GM12878 (cell line): Measurements from ENCODE around the gene FAM107A.
A peak's percentile ranks its signal among the peaks of the same experiment; 100 is the strongest.

Source experiments
- GATAD2B ChIP-seq: fragments of 450-650 bp; conservative IDR thresholded peaks from 2 replicates; pipeline ENCODE4 v1.6.1; 2017; ENCODE audit warnings: low read depth, mild to moderate bottlenecking, moderate library complexity
- IKZF2 ChIP-seq, 2 experiments: fragments of 450-650 bp; IDR thresholded peaks; 2 replicates each; pipeline ENCODE4 v1.6.1; 2017; ENCODE audit warnings: mild to moderate bottlenecking in 2 of 2, moderate library complexity in 2 of 2
- MLLT1 ChIP-seq: fragments of 450-650 bp; IDR thresholded peaks from 2 replicates; pipeline ENCODE4 v1.6.1; 2016; ENCODE audit warnings: mild to moderate bottlenecking
- POLR2A ChIP-seq: IDR thresholded peaks from 2 replicates; pipeline ENCODE4 v1.6.1; 2011; ENCODE audit warnings: low read depth, mild to moderate bottlenecking, low read length
- POLR2AphosphoS5 ChIP-seq: IDR thresholded peaks from 2 replicates; pipeline ENCODE4 v1.6.1; 2011; ENCODE audit warnings: mild to moderate bottlenecking, low read length, inconsistent platforms
- RFX5 ChIP-seq: IDR thresholded peaks from 2 replicates; pipeline ENCODE4 v1.6.1; 2011; ENCODE audit warnings: low read depth, low read length, improper control_type of control experiment
- ZNF274 ChIP-seq: IDR thresholded peaks from one replicate; pipeline ENCODE4 v1.8.0; 2011; ENCODE audit not compliant: insufficient read length, insufficient read depth
- TF ChIP-seq, protein P1 (sequence below): fragments of 150-350 bp; IDR thresholded peaks from 2 replicates; pipeline ENCODE4 v1.6.1; 2014; ENCODE audit warnings: mild to moderate bottlenecking, low read depth, low read length
- TF ChIP-seq, protein P2 (sequence below), 3 experiments: IDR thresholded peaks in 2 of 3; conservative IDR thresholded peaks in 1 of 3; 2 replicates each; pipeline ENCODE4 v1.5.1; 2011; ENCODE audit warnings: low read depth in 3 of 3, low read length in 3 of 3, mild to moderate bottlenecking in 3 of 3, control low read depth in 2 of 3, moderate library complexity in 2 of 3, inconsistent platforms in 1 of 3, mixed read lengths in 1 of 3; ENCODE audit not compliant: control insufficient read depth in 2 of 3, insufficient read depth in 1 of 3; ENCODE audit errors: extremely low read depth in 1 of 3

DNA sequence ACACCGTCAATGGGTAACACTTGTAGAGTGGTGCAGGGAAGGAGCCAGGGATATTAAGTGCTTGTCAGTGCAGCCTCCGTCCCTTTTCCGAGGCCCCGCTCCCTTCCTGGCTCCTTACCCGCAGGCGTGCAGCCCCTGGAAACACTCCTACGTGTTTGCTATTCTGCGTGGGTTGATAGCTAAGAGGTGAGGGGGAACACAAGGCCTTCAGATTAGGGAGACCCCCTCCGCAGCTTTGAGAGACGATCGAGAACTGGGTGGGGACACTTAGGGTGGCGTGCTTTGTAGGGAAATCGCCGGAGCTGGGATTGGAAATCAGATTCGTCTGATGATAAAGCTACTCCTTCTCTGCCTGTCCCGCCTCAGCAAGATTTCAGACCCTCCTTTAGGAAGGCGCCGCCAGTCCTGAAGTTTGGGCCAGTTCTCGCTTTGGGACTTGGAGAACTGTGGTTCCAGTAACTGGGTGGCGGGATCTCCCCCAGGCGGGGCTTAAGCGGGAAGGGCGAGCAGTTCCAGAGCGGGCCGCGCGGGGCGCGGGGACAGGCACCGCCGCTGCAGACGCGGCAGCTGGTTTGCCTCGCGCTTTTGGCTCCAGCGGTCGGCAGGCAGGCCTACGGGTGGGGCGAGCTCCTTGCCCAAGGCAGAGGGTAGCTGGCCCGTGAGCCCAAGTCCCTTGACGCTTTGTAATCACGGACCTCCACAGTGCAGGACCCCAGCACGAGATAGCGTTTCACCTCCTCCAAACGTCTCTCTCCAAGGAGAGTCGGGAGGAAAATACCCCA is 8.0 kb upstream of the FAM107A start:
- TF ChIP-seq RFX5 (no peak), GATAD2B (no peak), IKZF2 (IDR thresholded peaks at IDR 0.05) (no peak), POLR2A (no peak), MLLT1 (no peak), POLR2AphosphoS5 (no peak), ZNF274 (no peak)
- TF ChIP-seq, protein P1, sequence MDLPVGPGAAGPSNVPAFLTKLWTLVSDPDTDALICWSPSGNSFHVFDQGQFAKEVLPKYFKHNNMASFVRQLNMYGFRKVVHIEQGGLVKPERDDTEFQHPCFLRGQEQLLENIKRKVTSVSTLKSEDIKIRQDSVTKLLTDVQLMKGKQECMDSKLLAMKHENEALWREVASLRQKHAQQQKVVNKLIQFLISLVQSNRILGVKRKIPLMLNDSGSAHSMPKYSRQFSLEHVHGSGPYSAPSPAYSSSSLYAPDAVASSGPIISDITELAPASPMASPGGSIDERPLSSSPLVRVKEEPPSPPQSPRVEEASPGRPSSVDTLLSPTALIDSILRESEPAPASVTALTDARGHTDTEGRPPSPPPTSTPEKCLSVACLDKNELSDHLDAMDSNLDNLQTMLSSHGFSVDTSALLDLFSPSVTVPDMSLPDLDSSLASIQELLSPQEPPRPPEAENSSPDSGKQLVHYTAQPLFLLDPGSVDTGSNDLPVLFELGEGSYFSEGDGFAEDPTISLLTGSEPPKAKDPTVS = no peak
- TF ChIP-seq, protein P2, sequence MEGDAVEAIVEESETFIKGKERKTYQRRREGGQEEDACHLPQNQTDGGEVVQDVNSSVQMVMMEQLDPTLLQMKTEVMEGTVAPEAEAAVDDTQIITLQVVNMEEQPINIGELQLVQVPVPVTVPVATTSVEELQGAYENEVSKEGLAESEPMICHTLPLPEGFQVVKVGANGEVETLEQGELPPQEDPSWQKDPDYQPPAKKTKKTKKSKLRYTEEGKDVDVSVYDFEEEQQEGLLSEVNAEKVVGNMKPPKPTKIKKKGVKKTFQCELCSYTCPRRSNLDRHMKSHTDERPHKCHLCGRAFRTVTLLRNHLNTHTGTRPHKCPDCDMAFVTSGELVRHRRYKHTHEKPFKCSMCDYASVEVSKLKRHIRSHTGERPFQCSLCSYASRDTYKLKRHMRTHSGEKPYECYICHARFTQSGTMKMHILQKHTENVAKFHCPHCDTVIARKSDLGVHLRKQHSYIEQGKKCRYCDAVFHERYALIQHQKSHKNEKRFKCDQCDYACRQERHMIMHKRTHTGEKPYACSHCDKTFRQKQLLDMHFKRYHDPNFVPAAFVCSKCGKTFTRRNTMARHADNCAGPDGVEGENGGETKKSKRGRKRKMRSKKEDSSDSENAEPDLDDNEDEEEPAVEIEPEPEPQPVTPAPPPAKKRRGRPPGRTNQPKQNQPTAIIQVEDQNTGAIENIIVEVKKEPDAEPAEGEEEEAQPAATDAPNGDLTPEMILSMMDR (IDR thresholded peaks at IDR 0.05 in 2 of 3, conservative IDR thresholded peaks at IDR 0.05 in 1 of 3; ENCODE audit: control insufficient read depth in 2 of 3, extremely low read depth in 1 of 3, insufficient read depth in 1 of 3, low read depth in 3 of 3, low read length in 3 of 3) = peak; percentile 14 to 62 (median 51)
